ENCODE data around the gene SIRPD. TPM values are rescaled to one million over a fixed set of nuclear protein-coding genes. Genes with fewer than 3 reads are reported as not detected.

Gene SIRPD
- not detected in 2 replicates for total RNA-seq (ENCODE audit: low replicate concordance)

DNA sequence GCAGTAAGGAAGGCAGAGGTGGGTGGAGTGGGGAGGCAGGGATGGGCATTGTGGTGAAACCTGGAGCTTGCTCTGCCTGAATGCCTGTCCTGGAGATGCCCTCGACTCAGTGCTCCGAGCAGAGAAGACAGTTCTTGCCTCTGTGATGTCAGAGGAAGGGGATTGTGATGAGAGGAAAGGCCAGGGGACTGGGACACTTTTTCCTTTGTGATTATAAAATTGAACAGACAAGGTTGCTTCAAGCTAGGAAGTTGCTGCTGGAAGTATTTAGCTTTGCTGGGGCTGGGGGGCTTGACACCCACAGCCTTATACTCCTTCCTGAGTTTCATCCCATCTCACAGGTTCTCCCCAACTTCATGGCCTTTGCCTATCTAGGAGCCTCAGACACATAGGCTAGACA, at the start of gene SIRPD:
TSS of gene SIRPD (minus strand) at position 101 of the 400 bp plus-strand sequence. CDS start at position 49, 52 bp downstream.
- no peak within 1 kb of the TSS for H3K4me3 ChIP-seq (ENCODE audit: low read depth, low read length)
- TF ChIP-seq, protein P1, sequence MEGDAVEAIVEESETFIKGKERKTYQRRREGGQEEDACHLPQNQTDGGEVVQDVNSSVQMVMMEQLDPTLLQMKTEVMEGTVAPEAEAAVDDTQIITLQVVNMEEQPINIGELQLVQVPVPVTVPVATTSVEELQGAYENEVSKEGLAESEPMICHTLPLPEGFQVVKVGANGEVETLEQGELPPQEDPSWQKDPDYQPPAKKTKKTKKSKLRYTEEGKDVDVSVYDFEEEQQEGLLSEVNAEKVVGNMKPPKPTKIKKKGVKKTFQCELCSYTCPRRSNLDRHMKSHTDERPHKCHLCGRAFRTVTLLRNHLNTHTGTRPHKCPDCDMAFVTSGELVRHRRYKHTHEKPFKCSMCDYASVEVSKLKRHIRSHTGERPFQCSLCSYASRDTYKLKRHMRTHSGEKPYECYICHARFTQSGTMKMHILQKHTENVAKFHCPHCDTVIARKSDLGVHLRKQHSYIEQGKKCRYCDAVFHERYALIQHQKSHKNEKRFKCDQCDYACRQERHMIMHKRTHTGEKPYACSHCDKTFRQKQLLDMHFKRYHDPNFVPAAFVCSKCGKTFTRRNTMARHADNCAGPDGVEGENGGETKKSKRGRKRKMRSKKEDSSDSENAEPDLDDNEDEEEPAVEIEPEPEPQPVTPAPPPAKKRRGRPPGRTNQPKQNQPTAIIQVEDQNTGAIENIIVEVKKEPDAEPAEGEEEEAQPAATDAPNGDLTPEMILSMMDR (IDR thresholded peaks at IDR 0.05; ENCODE audit: insufficient read depth, low read length) = no peak
- no peak for DNase-seq (ENCODE audit: low read depth)

- no peak overlapping the region for H3K4me3 ChIP-seq (ENCODE audit: low read depth, low read length)
- no peak for DNase-seq (ENCODE audit: low read depth)
Observed at GRCh38 chr20:1600736-1601135, 43.2 kb upstream of the SIRPD start.

DNA sequence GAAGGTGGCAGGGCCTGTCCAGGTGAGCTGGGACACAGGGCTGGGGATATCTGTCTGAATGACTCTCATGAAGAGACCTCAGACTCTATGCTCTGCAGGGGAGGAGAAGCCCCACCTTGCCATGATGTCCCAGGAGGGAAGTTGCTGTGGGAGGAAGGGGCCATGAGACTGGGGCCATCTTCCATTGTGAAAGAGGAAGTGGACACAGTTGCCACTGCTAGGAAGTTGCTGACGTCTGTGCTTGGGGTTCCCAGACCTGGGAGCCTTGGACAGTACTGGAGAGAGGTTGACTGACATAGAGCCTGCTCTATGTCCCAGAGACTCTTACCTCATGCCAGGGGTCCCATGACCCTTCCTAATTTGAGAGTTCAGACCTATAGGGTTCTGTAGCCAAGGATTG, 37.8 kb upstream of the SIRPD start:
- no peak for DNase-seq (ENCODE audit: low read depth)
- TF ChIP-seq, protein P1 (IDR thresholded peaks at IDR 0.05; ENCODE audit: insufficient read depth, low read length) = no peak
- no peak overlapping the region for H3K4me3 ChIP-seq (ENCODE audit: low read depth, low read length)

More at GRCh38 chr20:1600736-1601135, 43.2 kb upstream of the SIRPD start:
- TF ChIP-seq, protein P1 (IDR thresholded peaks at IDR 0.05; ENCODE audit: insufficient read depth, low read length) = no peak

DNA sequence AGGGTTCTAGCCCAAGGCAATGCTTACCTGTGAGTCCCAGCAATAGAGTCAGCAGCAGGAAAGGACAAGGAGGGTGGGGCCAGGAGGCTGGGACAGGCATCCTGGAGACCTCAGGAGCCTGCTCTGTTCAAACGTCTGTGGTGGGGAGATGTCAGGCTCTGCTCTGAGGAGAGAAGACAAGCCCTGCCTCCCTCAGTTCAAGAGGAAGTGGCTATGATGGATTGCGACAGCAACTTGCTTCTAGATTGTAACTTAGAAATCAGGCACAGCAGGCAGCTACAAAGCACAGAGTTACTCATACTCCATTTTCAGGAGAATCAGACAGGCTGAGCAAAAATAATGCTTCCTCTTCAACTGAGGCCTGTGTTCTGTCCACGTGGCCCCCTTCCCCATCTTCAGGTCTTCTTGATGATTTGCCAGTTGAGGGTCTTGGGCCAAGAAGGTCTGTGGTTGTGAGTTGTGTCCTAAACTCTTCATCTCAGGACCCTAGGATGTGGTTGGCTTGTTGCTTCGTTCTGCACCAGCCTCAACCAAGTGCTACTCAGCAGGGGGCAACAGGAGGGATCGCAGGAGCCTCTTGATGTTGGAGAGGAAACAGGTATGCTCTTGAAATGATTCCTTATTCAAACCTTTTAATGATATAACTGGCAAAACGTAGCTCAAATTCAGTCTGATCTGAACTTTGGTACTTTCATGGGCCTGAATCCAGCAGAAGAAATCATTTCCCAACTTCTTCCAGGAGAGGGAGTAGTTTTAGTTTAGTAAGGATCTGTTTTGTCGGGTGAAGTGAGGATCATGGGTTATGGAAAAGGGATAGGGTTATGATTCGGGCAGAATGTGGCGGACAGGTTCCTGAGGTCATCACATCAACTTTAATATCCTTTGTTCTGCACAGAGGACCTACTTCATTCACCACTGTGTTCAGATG, 31.3 kb upstream of the SIRPD start:
- H3K4me3 ChIP-seq (ENCODE audit: low read depth, low read length) = no peak overlapping the region
- TF ChIP-seq, protein P1 (IDR thresholded peaks at IDR 0.05; ENCODE audit: insufficient read depth, low read length) = no peak
- DNase-seq (ENCODE audit: low read depth) = no peak

DNA sequence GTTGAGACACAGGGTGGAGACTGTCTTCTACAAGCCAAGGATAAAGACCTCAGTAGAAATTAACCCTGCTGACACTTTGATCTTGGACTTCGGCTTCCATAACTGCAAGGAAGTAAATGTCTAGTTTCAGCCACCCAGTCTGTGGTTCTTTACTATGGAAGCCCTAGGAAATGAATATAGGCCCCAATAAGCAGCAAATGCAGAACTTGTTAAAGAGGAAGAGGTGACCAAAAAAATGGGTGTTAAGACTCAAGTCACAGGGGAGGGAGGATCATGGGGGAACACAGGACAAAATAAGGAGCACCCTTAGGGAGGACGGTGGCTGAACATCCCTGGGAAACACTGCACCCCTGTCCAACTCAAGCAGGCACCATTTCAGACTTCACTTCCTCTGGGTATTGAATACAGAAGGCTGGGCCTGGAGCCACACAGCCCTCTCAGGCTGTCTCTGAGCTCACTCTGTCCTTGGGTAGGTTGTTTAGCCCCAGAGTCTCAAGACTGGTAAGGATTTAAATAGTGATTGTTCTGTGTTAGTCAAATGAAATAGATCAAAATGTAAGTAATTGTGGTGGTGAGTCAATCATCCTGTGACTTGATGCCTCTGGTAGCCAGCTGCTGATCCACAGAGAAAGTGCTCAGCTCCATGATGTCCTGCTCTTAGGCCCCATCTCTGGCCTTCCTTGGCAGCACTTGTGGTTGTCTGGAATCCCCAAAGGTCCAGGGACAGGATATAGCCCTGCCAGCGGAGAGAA, 30.5 kb upstream of the SIRPD start:
- H3K4me3 ChIP-seq (ENCODE audit: low read depth, low read length) = no peak overlapping the region
- TF ChIP-seq, protein P1 (IDR thresholded peaks at IDR 0.05; ENCODE audit: insufficient read depth, low read length) = no peak
- DNase-seq (ENCODE audit: low read depth) = no peak

DNA sequence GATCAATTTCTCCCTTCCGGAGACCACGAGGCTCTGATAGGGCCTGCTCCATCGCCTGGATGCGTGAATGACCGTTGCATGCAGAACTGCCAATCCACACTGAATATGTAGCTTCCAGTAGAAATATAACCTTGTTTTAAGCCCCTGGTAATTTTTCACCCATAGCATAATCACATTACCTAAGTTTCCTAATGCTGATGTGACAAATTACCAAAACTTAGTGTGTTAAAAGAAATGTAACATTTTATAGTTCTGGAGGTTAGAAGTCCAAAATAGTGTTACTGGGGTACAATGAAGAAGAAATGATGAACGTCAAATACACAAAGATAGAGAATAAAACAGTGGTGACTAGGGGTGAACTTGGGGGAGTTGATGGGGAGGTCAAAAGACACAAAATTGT, 22.0 kb upstream of the SIRPD start:
- TF ChIP-seq, protein P1 (IDR thresholded peaks at IDR 0.05; ENCODE audit: insufficient read depth, low read length) = no peak
- DNase-seq (ENCODE audit: low read depth) = no peak
- H3K4me3 ChIP-seq (ENCODE audit: low read depth, low read length) = no peak overlapping the region

All from fibroblast of the aortic adventitia (primary cell).